ENCODE results near the gene HHAT.

The HHAT gene

DNA sequence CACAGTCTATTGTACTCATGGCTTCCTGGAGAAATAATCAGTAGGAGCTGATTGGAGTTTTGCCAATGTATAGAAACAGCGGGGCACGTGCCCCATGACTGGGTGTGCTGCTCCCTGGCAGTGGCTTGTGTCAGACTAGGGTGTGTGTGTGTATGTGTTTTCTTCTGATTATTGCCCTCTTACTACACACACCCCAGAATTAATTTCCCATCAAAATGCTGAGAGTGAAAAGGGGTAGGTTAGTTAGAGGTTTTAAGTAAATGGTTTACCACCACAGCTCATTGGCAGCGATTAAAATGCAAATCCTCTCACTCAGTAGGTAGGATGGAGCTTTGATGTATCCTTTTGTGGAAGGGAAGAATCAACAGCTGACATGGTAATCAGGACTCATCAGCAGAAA lies 29.9 kb downstream of the HHAT start:
- Histone ChIP-seq H3K9me3 (ENCODE audit: control insufficient read depth, insufficient read depth, low read depth, low read length) (no peaks in the 10 kb centered on the region), H3K4me1 (ENCODE audit: control insufficient read depth, insufficient read depth, low read length) (peaks cover 20% of the 10 kb centered on the region), H3K27me3 (ENCODE audit: control insufficient read depth, insufficient read depth, low read length) (no peaks in the 10 kb centered on the region)

GRCh38 chr1:210359255-210359654 lies 30.6 kb downstream of the HHAT start:
- Histone ChIP-seq H3K27me3 (ENCODE audit: control insufficient read depth, insufficient read depth, low read length) (no peaks in the 10 kb centered on the region), H3K36me3 (ENCODE audit: control insufficient read depth, insufficient read depth, low read length) (no peaks in the 10 kb centered on the region), H3K27ac (ENCODE audit: low read depth, low read length) (no peak overlapping the region), H3K4me3 (ENCODE audit: low read depth, low read length) (no peak overlapping the region), H3K4me1 (ENCODE audit: control insufficient read depth, insufficient read depth, low read length) (peaks cover 20% of the 10 kb centered on the region), H3K9ac (ENCODE audit: low read length) (no peak overlapping the region), H3K9me3 (ENCODE audit: control insufficient read depth, insufficient read depth, low read depth, low read length) (no peaks in the 10 kb centered on the region)

More for the DNA sequence above, 29.9 kb downstream of the HHAT start:
- no peaks in the 10 kb centered on the region for H3K36me3 ChIP-seq (ENCODE audit: control insufficient read depth, insufficient read depth, low read length)
- H3K27ac ChIP-seq (ENCODE audit: low read depth, low read length) = no peak overlapping the region
- H3K4me3 ChIP-seq (ENCODE audit: low read depth, low read length) = peak overlapping the region; percentile 27; the same call in 1 of the 2 replicates
- H3K9ac ChIP-seq (ENCODE audit: low read length) = no peak overlapping the region

DNA sequence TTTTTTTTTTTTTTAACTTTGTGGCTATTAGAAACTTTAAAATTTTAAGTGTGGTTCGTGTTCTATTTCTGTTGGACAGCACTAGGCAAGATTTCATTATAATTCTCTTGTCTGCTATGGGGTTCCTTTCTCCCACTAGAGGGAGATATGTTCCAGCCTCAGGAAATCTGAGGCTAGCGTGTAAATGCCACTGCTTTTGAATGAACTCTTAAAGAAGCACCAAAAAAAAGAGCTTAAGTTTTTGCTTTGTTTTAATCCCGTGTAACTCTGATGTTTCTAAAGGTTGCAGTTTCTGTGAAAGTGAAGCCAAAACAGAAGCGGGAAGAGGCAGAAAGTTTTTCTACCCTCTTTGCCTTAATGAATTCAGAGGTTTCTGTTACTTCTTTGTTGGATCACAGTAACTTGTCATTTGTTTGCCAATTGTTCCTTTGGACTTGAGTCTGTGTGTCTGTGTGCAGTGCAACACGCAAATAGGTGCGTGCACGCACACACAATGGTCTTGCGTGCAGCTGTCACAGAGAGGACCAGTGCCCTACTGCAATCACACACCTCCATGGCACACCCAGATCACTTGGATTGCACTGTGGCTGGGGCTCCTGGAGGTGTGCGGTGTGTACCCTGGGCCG lies 32.3 kb downstream of the HHAT start:
- H3K4me1 ChIP-seq (ENCODE audit: control insufficient read depth, insufficient read depth, low read length) = peaks cover 25% of the 10 kb centered on the region

GRCh38 chr1:210361665-210362064 lies 33.0 kb downstream of the HHAT start:
- Histone ChIP-seq H3K9me3 (ENCODE audit: control insufficient read depth, insufficient read depth, low read depth, low read length) (no peaks in the 10 kb centered on the region), H3K27ac (ENCODE audit: low read depth, low read length) (no peak overlapping the region), H3K4me3 (ENCODE audit: low read depth, low read length) (no peak overlapping the region), H3K9ac (ENCODE audit: low read length) (no peak overlapping the region), H3K27me3 (ENCODE audit: control insufficient read depth, insufficient read depth, low read length) (no peaks in the 10 kb centered on the region), H3K36me3 (ENCODE audit: control insufficient read depth, insufficient read depth, low read length) (no peaks in the 10 kb centered on the region), H3K4me1 (ENCODE audit: control insufficient read depth, insufficient read depth, low read length) (peaks cover 30% of the 10 kb centered on the region)

More for the DNA sequence above, 32.3 kb downstream of the HHAT start:
- no peaks in the 10 kb centered on the region for H3K9me3 ChIP-seq (ENCODE audit: control insufficient read depth, insufficient read depth, low read depth, low read length)
- no peaks in the 10 kb centered on the region for H3K27me3 ChIP-seq (ENCODE audit: control insufficient read depth, insufficient read depth, low read length)
- no peak overlapping the region for H3K4me3 ChIP-seq (ENCODE audit: low read depth, low read length)
- no peak overlapping the region for H3K27ac ChIP-seq (ENCODE audit: low read depth, low read length)
- no peaks in the 10 kb centered on the region for H3K36me3 ChIP-seq (ENCODE audit: control insufficient read depth, insufficient read depth, low read length)
- no peak overlapping the region for H3K9ac ChIP-seq (ENCODE audit: low read length)

DNA sequence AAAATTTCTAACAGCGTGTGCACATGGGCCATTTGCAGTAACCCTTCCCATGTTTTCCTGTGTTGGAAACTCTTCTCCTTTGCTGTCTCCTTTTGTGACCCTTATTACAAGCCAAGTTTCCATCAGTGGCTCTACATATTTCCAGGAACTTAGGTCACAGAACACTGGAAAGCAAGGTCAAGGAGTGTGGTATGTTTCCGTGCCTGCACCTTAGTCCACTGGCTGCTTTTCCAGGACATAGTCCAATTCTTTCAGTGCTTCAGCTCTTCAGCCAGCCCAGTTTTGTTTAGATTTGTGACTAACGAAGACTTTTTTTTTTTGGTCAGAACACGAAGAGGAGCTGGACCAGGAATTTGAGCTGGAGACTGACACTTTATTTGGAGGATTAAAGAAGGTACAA lies 33.8 kb downstream of the HHAT start:
- H3K9ac ChIP-seq (ENCODE audit: low read length) = no peak overlapping the region
- H3K36me3 ChIP-seq (ENCODE audit: control insufficient read depth, insufficient read depth, low read length) = no peaks in the 10 kb centered on the region
- H3K4me3 ChIP-seq (ENCODE audit: low read depth, low read length) = no peak overlapping the region
- no peaks in the 10 kb centered on the region for H3K9me3 ChIP-seq (ENCODE audit: control insufficient read depth, insufficient read depth, low read depth, low read length)
- no peak overlapping the region for H3K27ac ChIP-seq (ENCODE audit: low read depth, low read length)
- H3K27me3 ChIP-seq (ENCODE audit: control insufficient read depth, insufficient read depth, low read length) = no peaks in the 10 kb centered on the region
- H3K4me1 ChIP-seq (ENCODE audit: control insufficient read depth, insufficient read depth, low read length) = peaks cover 37% of the 10 kb centered on the region

DNA sequence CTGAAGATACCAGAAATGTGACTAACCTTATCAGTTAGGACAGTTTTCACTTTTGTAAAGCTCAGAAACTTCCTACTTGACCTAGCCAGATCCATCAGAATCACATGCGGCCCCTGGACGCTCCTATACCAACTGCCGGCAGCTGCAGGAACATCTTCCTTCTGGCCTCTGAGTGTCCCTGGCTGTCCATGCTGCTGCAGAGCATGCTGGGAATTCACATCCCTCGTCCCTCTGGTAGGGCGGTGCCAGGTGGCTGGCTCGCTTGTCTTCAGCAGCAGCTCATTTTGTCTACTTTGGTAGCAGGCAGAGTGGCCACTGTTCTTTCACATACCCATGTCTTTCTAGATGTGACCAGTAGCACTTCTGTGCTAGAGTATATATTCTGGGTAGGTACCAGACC lies 34.4 kb downstream of the HHAT start:
- no peak overlapping the region for H3K9ac ChIP-seq (ENCODE audit: low read length)
- H3K27me3 ChIP-seq (ENCODE audit: control insufficient read depth, insufficient read depth, low read length) = no peaks in the 10 kb centered on the region
- H3K36me3 ChIP-seq (ENCODE audit: control insufficient read depth, insufficient read depth, low read length) = no peaks in the 10 kb centered on the region
- peaks cover 35% of the 10 kb centered on the region for H3K4me1 ChIP-seq (ENCODE audit: control insufficient read depth, insufficient read depth, low read length)
- no peak overlapping the region for H3K4me3 ChIP-seq (ENCODE audit: low read depth, low read length)
- no peak overlapping the region for H3K27ac ChIP-seq (ENCODE audit: low read depth, low read length)
- H3K9me3 ChIP-seq (ENCODE audit: control insufficient read depth, insufficient read depth, low read depth, low read length) = no peaks in the 10 kb centered on the region

DNA sequence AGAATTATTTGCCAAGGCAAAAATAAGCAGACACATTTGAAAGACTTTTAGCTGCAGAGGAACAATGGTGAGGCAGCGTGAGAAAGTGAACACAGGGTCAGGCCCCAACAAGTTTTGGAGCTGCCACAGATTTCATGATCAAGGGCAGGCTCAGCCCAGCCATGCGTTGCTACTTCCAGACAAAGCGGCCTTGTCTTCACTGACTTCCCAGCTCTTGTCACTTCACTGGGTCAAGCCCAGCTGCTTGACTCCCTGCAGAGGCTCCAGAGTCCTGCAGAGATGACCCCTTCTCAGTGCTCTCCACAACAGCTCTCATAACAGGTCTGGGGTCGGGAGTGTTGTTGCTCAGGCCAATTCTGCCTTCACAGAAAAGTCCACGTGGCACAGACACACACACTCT lies 35.8 kb downstream of the HHAT start:
- H3K4me1 ChIP-seq (ENCODE audit: control insufficient read depth, insufficient read depth, low read length) = peaks cover 28% of the 10 kb centered on the region
- no peak overlapping the region for H3K27ac ChIP-seq (ENCODE audit: low read depth, low read length)
- no peak overlapping the region for H3K4me3 ChIP-seq (ENCODE audit: low read depth, low read length)
- H3K9me3 ChIP-seq (ENCODE audit: control insufficient read depth, insufficient read depth, low read depth, low read length) = no peaks in the 10 kb centered on the region
- H3K36me3 ChIP-seq (ENCODE audit: control insufficient read depth, insufficient read depth, low read length) = no peaks in the 10 kb centered on the region
- no peak overlapping the region for H3K9ac ChIP-seq (ENCODE audit: low read length)
- no peaks in the 10 kb centered on the region for H3K27me3 ChIP-seq (ENCODE audit: control insufficient read depth, insufficient read depth, low read length)

DNA sequence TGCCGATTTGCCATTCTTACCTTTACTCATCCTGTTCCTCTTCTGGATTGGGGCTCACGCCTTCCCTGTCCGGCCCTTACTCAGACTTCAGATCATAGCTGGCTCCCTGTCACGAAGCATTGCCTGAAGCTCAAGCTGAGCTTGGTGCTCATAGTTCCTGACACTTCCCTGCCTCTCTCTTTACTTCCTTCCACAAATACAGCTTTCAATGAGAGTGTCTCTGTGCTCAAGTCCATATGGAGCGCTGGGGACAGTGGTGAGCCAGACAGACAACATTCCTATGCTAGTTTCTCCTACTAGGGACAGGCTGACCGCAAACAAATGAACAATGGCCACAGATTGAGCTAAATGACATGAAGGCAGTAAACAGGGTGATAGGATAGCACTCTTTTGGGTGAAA lies 38.1 kb downstream of the HHAT start:
- Histone ChIP-seq H3K9ac (ENCODE audit: low read length) (no peak overlapping the region), H3K4me1 (ENCODE audit: control insufficient read depth, insufficient read depth, low read length) (peaks cover 32% of the 10 kb centered on the region), H3K36me3 (ENCODE audit: control insufficient read depth, insufficient read depth, low read length) (no peaks in the 10 kb centered on the region), H3K9me3 (ENCODE audit: control insufficient read depth, insufficient read depth, low read depth, low read length) (no peaks in the 10 kb centered on the region), H3K27ac (ENCODE audit: low read depth, low read length) (no peak overlapping the region), H3K27me3 (ENCODE audit: control insufficient read depth, insufficient read depth, low read length) (peaks cover 4% of the 10 kb centered on the region; the same call in 1 of the 2 replicates), H3K4me3 (ENCODE audit: low read depth, low read length) (no peak overlapping the region)

DNA sequence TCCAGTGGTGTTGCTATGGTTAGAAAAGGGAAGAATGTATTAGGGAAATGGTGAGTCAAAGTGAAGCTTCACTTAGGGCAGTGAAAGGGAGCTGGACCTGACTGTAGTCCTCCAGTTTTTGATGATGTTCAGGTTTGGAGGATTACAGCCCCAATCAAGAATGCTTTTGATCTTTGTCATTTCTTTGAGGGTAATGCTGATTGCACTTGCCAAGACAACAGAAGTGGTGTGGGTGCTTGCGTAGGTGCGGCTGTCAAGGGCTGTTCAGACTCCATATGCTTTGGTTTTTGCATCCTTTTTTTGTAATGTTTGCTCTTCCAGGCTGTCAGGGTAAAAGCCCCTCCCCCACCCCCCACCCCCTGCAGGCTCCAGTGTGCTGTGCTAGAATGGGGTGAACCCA lies 38.9 kb downstream of the HHAT start:
- H3K27ac ChIP-seq (ENCODE audit: low read depth, low read length) = no peak overlapping the region
- peaks cover 40% of the 10 kb centered on the region for H3K4me1 ChIP-seq (ENCODE audit: control insufficient read depth, insufficient read depth, low read length)
- H3K27me3 ChIP-seq (ENCODE audit: control insufficient read depth, insufficient read depth, low read length) = peaks cover 4% of the 10 kb centered on the region; the same call in 1 of the 2 replicates
- H3K4me3 ChIP-seq (ENCODE audit: low read depth, low read length) = no peak overlapping the region
- no peaks in the 10 kb centered on the region for H3K36me3 ChIP-seq (ENCODE audit: control insufficient read depth, insufficient read depth, low read length)
- no peak overlapping the region for H3K9ac ChIP-seq (ENCODE audit: low read length)
- H3K9me3 ChIP-seq (ENCODE audit: control insufficient read depth, insufficient read depth, low read depth, low read length) = no peaks in the 10 kb centered on the region

DNA sequence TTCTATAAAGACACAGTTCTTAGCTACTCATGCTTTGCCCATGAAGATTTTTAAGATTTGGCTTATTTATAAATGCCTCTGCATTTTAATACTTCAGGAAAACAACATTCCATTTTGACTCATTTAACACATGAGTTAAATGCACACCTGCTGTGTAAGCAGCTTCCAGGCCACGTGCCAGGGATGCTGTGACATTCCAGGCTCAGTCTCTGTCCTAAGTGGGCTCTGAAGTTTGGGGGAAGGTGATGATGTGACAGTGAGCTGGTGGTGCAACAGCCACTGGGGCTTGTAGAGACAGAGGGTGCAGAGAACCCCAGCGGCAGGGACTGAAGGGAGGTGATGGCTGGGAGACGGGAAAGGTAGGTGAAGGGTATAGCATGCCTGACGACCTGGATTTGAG lies 40.7 kb downstream of the HHAT start:
- H3K27ac ChIP-seq (ENCODE audit: low read depth, low read length) = no peak overlapping the region
- no peak overlapping the region for H3K9ac ChIP-seq (ENCODE audit: low read length)
- no peaks in the 10 kb centered on the region for H3K36me3 ChIP-seq (ENCODE audit: control insufficient read depth, insufficient read depth, low read length)
- peaks cover 50% of the 10 kb centered on the region for H3K4me1 ChIP-seq (ENCODE audit: control insufficient read depth, insufficient read depth, low read length)
- no peaks in the 10 kb centered on the region for H3K9me3 ChIP-seq (ENCODE audit: control insufficient read depth, insufficient read depth, low read depth, low read length)
- H3K4me3 ChIP-seq (ENCODE audit: low read depth, low read length) = no peak overlapping the region
- peaks cover 4% of the 10 kb centered on the region; the same call in 1 of the 2 replicates for H3K27me3 ChIP-seq (ENCODE audit: control insufficient read depth, insufficient read depth, low read length)

DNA sequence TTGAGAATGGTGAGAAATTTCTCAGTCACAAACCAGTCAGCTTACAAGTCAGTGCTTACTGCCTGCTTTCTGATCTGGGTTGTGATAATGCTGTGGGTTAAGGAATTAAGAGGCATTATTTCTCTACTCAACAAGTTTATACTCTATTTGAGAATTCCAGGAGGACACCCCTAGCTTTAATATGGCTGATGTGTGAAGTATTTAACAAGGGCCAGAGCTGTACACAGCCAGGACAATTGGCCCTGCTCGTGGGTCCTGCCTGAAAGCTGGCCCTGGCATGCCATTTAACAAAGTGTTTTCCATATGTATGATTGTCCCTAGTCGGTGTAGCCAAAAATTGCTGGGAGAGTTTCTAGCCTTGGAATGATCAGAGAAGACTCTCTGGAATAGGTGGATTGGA lies 43.2 kb downstream of the HHAT start:
- H3K4me1 ChIP-seq (ENCODE audit: control insufficient read depth, insufficient read depth, low read length) = peaks cover 44% of the 10 kb centered on the region
- H3K9me3 ChIP-seq (ENCODE audit: control insufficient read depth, insufficient read depth, low read depth, low read length) = no peaks in the 10 kb centered on the region
- H3K27me3 ChIP-seq (ENCODE audit: control insufficient read depth, insufficient read depth, low read length) = peaks cover 4% of the 10 kb centered on the region; the same call in 1 of the 2 replicates
- no peak overlapping the region for H3K4me3 ChIP-seq (ENCODE audit: low read depth, low read length)
- no peak overlapping the region for H3K9ac ChIP-seq (ENCODE audit: low read length)
- H3K27ac ChIP-seq (ENCODE audit: low read depth, low read length) = no peak overlapping the region
- H3K36me3 ChIP-seq (ENCODE audit: control insufficient read depth, insufficient read depth, low read length) = no peaks in the 10 kb centered on the region
